Neural progenitor cell (in vitro differentiated cells): ENCODE measurements around the gene KRT13. TPM values are rescaled to one million over a fixed set of nuclear protein-coding genes. Genes with fewer than 3 reads are reported as not detected.
A peak's percentile ranks its signal among the peaks of the same experiment; 100 is the strongest.

ENCODE experiments used
- DNase-seq: peaks from one replicate; pipeline ENCODE4 v3.0.0-alpha.2; 2016; ENCODE audit warnings: low spot score
- H2AFZ ChIP-seq: fragments of 200-600 bp; sonication (generic); replicated peaks from 2 replicates; pipeline ENCODE4 v1.6.1; 2016; ENCODE audit warnings: antibody characterized with exemption
- H3F3A ChIP-seq: fragments of 200-600 bp; sonication (generic); 2 replicates; pipeline ENCODE4 v1.6.1; 2016; ENCODE audit warnings: antibody characterized with exemption, low read depth
- H3K27ac ChIP-seq: fragments of 200-600 bp; sonication (generic); 2 replicates; pipeline ENCODE4 v1.5.1; 2016; ENCODE audit warnings: mild to moderate bottlenecking
- H3K27me3 ChIP-seq: fragments of 200-600 bp; sonication (generic); 2 replicates; pipeline ENCODE4 v1.6.1; 2016; ENCODE audit warnings: mild to moderate bottlenecking, moderate library complexity
- H3K36me3 ChIP-seq: fragments of 200-600 bp; sonication (generic); 2 replicates; pipeline ENCODE4 v1.5.1; 2016
- H3K4me1 ChIP-seq: fragments of 200-600 bp; sonication (generic); 2 replicates; pipeline ENCODE4 v1.6.1; 2016; ENCODE audit warnings: mixed run types
- H3K4me2 ChIP-seq: fragments of 200-600 bp; sonication (generic); 2 replicates; pipeline ENCODE4 v1.6.1; 2016
- H3K4me3 ChIP-seq: fragments of 200-600 bp; sonication (generic); 2 replicates; pipeline ENCODE4 v1.5.1; 2016
- H3K79me2 ChIP-seq: fragments of 200-600 bp; sonication (generic); 2 replicates; pipeline ENCODE4 v1.6.1; 2016; ENCODE audit warnings: low read depth
- H3K9ac ChIP-seq: fragments of 200-600 bp; sonication (generic); 2 replicates; pipeline ENCODE4 v1.6.1; 2016
- H3K9me3 ChIP-seq: fragments of 200-600 bp; sonication (generic); 2 replicates; pipeline ENCODE4 v1.5.1; 2016; ENCODE audit warnings: low read depth
- H4K20me1 ChIP-seq: fragments of 200-600 bp; sonication (generic); 2 replicates; pipeline ENCODE4 v1.6.1; 2016; ENCODE audit warnings: low read depth
- H3K27ac Mint-ChIP-seq: 3 replicates; pipeline ENCODE4 v1.8.0; 2021; ENCODE audit warnings: mixed read lengths
- H3K27me3 Mint-ChIP-seq: 2 replicates; pipeline ENCODE4 v1.8.0; 2022; ENCODE audit warnings: low read depth, mild to moderate bottlenecking, inconsistent platforms, moderate library complexity, mixed read lengths; ENCODE audit not compliant: insufficient read depth
- H3K36me3 Mint-ChIP-seq: 3 replicates; pipeline ENCODE4 v1.8.0; 2021; ENCODE audit warnings: mixed read lengths
- H3K4me1 Mint-ChIP-seq: 3 replicates; pipeline ENCODE4 v1.8.0; 2021; ENCODE audit warnings: mixed read lengths
- H3K4me3 Mint-ChIP-seq: 3 replicates; pipeline ENCODE4 v1.8.0; 2021; ENCODE audit warnings: mild to moderate bottlenecking, moderate library complexity, mixed read lengths
- H3K9me3 Mint-ChIP-seq: 3 replicates; pipeline ENCODE4 v1.8.0; 2020; ENCODE audit warnings: mixed read lengths
- EZH2 ChIP-seq: fragments of 200-600 bp; sonication (generic); IDR thresholded peaks from 2 replicates; pipeline ENCODE4 v1.6.1; 2017; ENCODE audit warnings: antibody characterized with exemption, mild to moderate bottlenecking, moderate library complexity
- EZH2phosphoT487 ChIP-seq: fragments of 200-600 bp; sonication (generic); IDR thresholded peaks from 2 replicates; pipeline ENCODE4 v1.6.1; 2017; ENCODE audit warnings: antibody characterized with exemption
- total RNA-seq: library from RNA; depleted of rRNA; stranded (reverse); fragments of >200 nt; gene quantifications from 2 replicates; pipeline ENCODE4 v1.2.3, GENCODE V29; 2015; ENCODE audit warnings: low replicate concordance
- TF ChIP-seq, protein P1 (sequence below): fragments of 200-600 bp; sonication (generic); IDR thresholded peaks from 2 replicates; pipeline ENCODE4 v1.5.1; 2017; ENCODE audit warnings: antibody characterized with exemption, mild to moderate bottlenecking

KRT13 gene
- total RNA-seq, 1 donor from 2014 or later: not detected

DNA sequence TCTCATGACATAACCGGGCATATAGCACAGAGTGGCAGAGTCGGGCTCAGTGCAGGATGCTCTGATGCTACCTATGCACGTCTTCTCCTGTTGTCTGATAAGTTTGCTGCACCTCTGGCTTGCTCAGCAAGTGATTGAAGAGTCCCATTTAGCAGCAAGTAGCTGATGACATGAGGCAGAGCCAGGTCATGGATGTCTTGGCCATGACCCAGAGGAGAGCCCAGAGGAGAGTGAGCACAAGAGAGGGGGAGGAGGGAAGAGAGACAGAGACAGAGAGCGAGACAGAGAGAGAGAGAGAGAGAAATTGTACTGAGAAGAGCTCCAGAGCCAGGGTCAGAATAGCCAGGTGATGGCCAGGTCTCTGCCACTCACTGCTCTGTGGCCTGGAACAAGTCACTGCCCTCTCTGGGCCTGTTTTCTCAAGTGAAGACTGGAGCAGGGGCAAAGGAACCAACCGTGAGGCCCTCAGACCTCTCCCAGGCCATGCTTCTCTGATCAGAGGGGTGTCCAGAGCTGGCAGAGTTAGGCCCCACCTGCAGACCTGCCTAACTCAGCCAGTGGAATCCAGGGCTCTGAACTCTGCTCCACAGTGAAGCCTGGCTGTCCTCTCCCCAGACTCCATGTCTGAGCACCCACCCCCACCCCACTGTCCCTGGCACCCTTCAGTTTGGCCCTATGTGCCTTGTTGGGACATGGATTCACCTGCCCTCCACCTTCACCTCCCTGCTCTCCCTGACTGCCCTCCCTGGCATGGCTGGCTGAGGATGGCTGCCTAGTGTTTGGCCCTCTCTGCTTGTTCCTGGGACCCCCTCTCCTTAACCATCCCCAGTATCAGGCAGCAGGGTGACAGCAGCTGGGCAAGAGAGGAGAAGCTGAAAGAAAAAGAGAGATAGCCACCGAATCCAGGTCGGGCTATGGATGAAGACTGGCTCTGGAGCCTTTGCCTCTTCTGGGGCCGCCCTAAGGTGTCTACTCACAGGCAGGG lies 20.2 kb downstream of the KRT13 start:
- no peak overlapping the region for H3K4me3 Mint-ChIP-seq
- H3K36me3 Mint-ChIP-seq: no peaks in the 10 kb centered on the region
- peaks cover 5% of the 10 kb centered on the region for H3K9me3 Mint-ChIP-seq
- TF ChIP-seq EZH2phosphoT487: no peak
- H3K4me3 ChIP-seq: no peak overlapping the region
- no peak overlapping the region for H2AFZ ChIP-seq
- H3K4me1 ChIP-seq: peaks cover 14% of the 10 kb centered on the region
- H3K27me3 ChIP-seq: no peaks in the 10 kb centered on the region
- peaks cover 8% of the 10 kb centered on the region for H3K27me3 Mint-ChIP-seq
- peaks cover 5% of the 10 kb centered on the region for H3F3A ChIP-seq
- H4K20me1 ChIP-seq: no peaks in the 10 kb centered on the region
- no peak overlapping the region for H3K9ac ChIP-seq
- no peaks in the 10 kb centered on the region for H3K9me3 ChIP-seq
- no peak overlapping the region for H3K27ac ChIP-seq
- no peak overlapping the region for H3K4me2 ChIP-seq
- no peaks in the 10 kb centered on the region for H3K79me2 ChIP-seq
- peaks cover 5% of the 10 kb centered on the region for H3K4me1 Mint-ChIP-seq
- H3K36me3 ChIP-seq: no peaks in the 10 kb centered on the region
- no peak for DNase-seq
- H3K27ac Mint-ChIP-seq: peak overlapping the region; percentile 4

DNA sequence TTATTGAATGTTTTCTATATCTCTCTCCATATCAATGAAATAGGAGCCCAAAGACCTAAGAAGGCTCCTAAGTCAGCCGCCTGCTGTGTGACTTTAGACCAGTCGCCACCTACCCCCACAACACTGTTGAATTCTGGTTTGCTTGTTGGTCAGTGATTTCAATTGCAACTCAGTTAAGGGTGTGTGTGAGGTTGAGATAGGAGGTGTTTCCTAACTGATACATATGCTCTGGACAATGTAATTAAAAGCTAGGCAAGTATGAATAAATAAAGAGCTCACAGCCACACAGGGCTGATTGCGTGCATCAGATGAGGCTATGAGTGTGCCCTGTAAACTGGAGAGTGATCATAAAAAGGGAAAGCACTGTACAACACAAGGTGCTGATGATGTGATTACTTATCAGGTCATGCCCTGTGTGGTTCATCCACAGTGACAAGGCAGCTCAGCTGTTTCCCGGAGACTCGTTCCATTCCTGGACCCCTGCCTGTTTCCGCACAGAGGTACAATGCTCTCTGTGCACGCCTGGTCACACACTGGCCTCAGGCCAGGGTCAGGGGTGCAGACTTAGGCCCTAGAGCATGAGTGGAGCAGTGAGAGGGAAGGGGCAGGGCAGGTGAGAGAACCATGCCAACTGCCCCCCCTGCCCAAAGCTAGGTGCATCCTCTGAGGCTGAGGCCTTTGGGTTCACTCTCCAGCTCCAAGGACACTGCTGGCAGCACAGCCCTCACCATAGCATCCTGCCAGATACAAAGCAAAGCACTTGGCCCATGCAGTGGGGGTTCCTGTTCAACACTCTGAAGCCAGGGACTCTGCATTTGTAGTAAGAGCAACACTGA lies 21.2 kb downstream of the KRT13 start:
- peak overlapping the region; percentile 2 for H3K4me2 ChIP-seq
- H3K4me3 Mint-ChIP-seq: no peak overlapping the region
- no peak overlapping the region for H3K27ac Mint-ChIP-seq
- TF ChIP-seq EZH2phosphoT487 (no peak), EZH2 (no peak)
- TF ChIP-seq, protein P1, sequence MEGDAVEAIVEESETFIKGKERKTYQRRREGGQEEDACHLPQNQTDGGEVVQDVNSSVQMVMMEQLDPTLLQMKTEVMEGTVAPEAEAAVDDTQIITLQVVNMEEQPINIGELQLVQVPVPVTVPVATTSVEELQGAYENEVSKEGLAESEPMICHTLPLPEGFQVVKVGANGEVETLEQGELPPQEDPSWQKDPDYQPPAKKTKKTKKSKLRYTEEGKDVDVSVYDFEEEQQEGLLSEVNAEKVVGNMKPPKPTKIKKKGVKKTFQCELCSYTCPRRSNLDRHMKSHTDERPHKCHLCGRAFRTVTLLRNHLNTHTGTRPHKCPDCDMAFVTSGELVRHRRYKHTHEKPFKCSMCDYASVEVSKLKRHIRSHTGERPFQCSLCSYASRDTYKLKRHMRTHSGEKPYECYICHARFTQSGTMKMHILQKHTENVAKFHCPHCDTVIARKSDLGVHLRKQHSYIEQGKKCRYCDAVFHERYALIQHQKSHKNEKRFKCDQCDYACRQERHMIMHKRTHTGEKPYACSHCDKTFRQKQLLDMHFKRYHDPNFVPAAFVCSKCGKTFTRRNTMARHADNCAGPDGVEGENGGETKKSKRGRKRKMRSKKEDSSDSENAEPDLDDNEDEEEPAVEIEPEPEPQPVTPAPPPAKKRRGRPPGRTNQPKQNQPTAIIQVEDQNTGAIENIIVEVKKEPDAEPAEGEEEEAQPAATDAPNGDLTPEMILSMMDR: no peak
- H3K27me3 Mint-ChIP-seq: peaks cover 4% of the 10 kb centered on the region
- H3K4me1 Mint-ChIP-seq: peaks cover 5% of the 10 kb centered on the region
- no peaks in the 10 kb centered on the region for H3K36me3 Mint-ChIP-seq
- H3K4me1 ChIP-seq: peaks cover 14% of the 10 kb centered on the region
- no peak for DNase-seq
- peaks cover 5% of the 10 kb centered on the region for H3K9me3 Mint-ChIP-seq
- H3K79me2 ChIP-seq: no peaks in the 10 kb centered on the region
- no peak overlapping the region for H3K9ac ChIP-seq
- H2AFZ ChIP-seq: peak overlapping the region; percentile 54
- H3F3A ChIP-seq: peaks cover 5% of the 10 kb centered on the region
- H3K27me3 ChIP-seq: no peaks in the 10 kb centered on the region
- no peaks in the 10 kb centered on the region for H3K36me3 ChIP-seq
- no peak overlapping the region for H3K27ac ChIP-seq
- no peaks in the 10 kb centered on the region for H4K20me1 ChIP-seq
- no peaks in the 10 kb centered on the region for H3K9me3 ChIP-seq
- H3K4me3 ChIP-seq: no peak overlapping the region

DNA sequence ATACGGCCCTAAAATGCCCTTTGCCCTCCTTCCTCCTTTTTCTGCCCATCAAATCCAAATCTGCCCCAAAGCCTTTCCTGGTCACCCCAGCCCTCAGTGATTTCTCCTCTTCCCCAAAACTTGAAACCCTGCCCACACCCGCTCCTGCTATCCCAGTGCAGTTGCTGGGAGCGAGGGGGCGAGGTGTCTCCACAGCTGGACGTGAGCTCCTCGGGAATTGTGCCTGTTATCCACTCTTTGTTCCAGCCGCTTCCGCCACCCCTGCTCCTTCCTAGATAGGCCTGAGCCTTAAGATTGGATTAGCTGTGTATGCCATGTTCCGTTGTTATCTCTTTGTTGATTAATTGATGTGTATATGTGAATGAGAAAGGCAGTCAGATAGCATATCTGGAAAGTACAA lies 21.9 kb downstream of the KRT13 start:
- DNase-seq: peak; percentile 42
- H3K36me3 Mint-ChIP-seq: no peaks in the 10 kb centered on the region
- peak overlapping the region; percentile 54 for H2AFZ ChIP-seq
- TF ChIP-seq EZH2 (no peak), EZH2phosphoT487 (no peak)
- TF ChIP-seq, protein P1: no peak
- no peak overlapping the region for H3K4me3 Mint-ChIP-seq
- no peak overlapping the region for H3K27ac ChIP-seq
- peaks cover 4% of the 10 kb centered on the region for H3K27me3 Mint-ChIP-seq
- no peaks in the 10 kb centered on the region for H3K79me2 ChIP-seq
- H3K4me3 ChIP-seq: no peak overlapping the region
- H3K27ac Mint-ChIP-seq: no peak overlapping the region
- H3K36me3 ChIP-seq: no peaks in the 10 kb centered on the region
- H3K9me3 ChIP-seq: no peaks in the 10 kb centered on the region
- no peak overlapping the region for H3K9ac ChIP-seq
- H3K4me1 ChIP-seq: peaks cover 14% of the 10 kb centered on the region
- no peaks in the 10 kb centered on the region for H4K20me1 ChIP-seq
- peak overlapping the region; percentile 2 for H3K4me2 ChIP-seq
- peaks cover 5% of the 10 kb centered on the region for H3K9me3 Mint-ChIP-seq
- H3F3A ChIP-seq: peaks cover 5% of the 10 kb centered on the region
- peaks cover 5% of the 10 kb centered on the region for H3K4me1 Mint-ChIP-seq
- no peaks in the 10 kb centered on the region for H3K27me3 ChIP-seq
